SK-N-SH (cell line): ENCODE measurements around the gene PABPN1. TPM values are rescaled to one million over a fixed set of nuclear protein-coding genes. Genes with fewer than 3 reads are reported as not detected.

Source experiments
- CTCF ChIA-PET: fragments of 300-600, 350-600 bp; formaldehyde crosslinking; extraction: SDS; loops from one replicate; lab custom pipeline; 2021; lab: Yijun Ruan, JAX
- POLR2A ChIA-PET: fragments of 350-600 bp; sonication (Branson Sonifier 250); formaldehyde crosslinking; extraction: SDS; loops from one replicate; lab custom pipeline; 2020; ENCODE audit warnings: antibody characterized with exemption, inconsistent platforms; lab: Yijun Ruan, JAX
- DNase-seq: peaks from one replicate; pipeline ENCODE4 v3.0.0; 2012
- H2AFZ ChIP-seq: fragments of 200-600 bp; sonication (generic); 2 replicates; pipeline ENCODE4 v1.8.1; 2016; ENCODE audit warnings: antibody characterized with exemption, mild to moderate bottlenecking, low read depth
- H3F3A ChIP-seq: fragments of 200-600 bp; sonication (generic); replicated peaks from 2 replicates; pipeline ENCODE3; 2016; ENCODE audit warnings: antibody characterized with exemption, mild to moderate bottlenecking; ENCODE audit not compliant: insufficient read depth
- H3K27ac ChIP-seq, 2 experiments: fragments of 200-500 bp in 1 of 2; fragments of 200-600 bp in 1 of 2; sonication (Bioruptor generic) in 1 of 2; sonication (generic), shearing (Covaris generic) in 1 of 2; 2 replicates each; pipeline versions ENCODE4 v1.5.1 to v1.6.1; 2014 to 2016; ENCODE audit warnings: low read depth in 2 of 2, inconsistent platforms in 1 of 2, low read length in 1 of 2, mild to moderate bottlenecking in 1 of 2, mixed read lengths in 1 of 2
- H3K27me3 ChIP-seq: fragments of 200-600 bp; sonication (generic), shearing (Covaris generic); 2 replicates; pipeline ENCODE4 v1.6.1; 2016; ENCODE audit warnings: mixed run types; ENCODE audit not compliant: insufficient read depth
- H3K36me3 ChIP-seq, 2 experiments: fragments of 200-500 bp in 1 of 2; fragments of 200-600 bp in 1 of 2; sonication (Bioruptor generic) in 1 of 2; sonication (generic) in 1 of 2; replicated peaks in 1 of 2; 2 replicates each; pipeline versions ENCODE3 to v1.5.1; 2014 to 2016; ENCODE audit warnings: low read length in 1 of 2, mild to moderate bottlenecking in 1 of 2; ENCODE audit not compliant: insufficient read depth in 2 of 2, control insufficient read depth in 1 of 2
- H3K4me1 ChIP-seq, 2 experiments: fragments of 200-500 bp in 1 of 2; fragments of 200-600 bp in 1 of 2; sonication (Bioruptor generic) in 1 of 2; sonication (generic), shearing (Covaris generic) in 1 of 2; 2 replicates each; pipeline versions ENCODE4 v1.5.1 to v1.6.1; 2014 to 2016; ENCODE audit warnings: low read depth in 1 of 2, low read length in 1 of 2, mixed run types in 1 of 2; ENCODE audit not compliant: insufficient read depth in 2 of 2, control insufficient read depth in 1 of 2
- H3K4me2 ChIP-seq: fragments of 200-600 bp; sonication (generic), shearing (Covaris generic); 2 replicates; pipeline ENCODE4 v1.6.1; 2017; ENCODE audit warnings: mixed run types
- H3K4me3 ChIP-seq, 2 experiments: fragments of 200-500 bp in 1 of 2; fragments of 200-600 bp in 1 of 2; sonication (Bioruptor generic) in 1 of 2; sonication (generic), shearing (Covaris generic) in 1 of 2; 2 replicates each; pipeline versions ENCODE4 v1.5.1 to v1.8.1; 2014 to 2016; ENCODE audit warnings: low read depth in 2 of 2, inconsistent platforms in 1 of 2, low read length in 1 of 2, mild to moderate bottlenecking in 1 of 2, mixed read lengths in 1 of 2, moderate library complexity in 1 of 2
- H3K79me2 ChIP-seq: fragments of 200-600 bp; sonication (generic); 2 replicates; pipeline ENCODE4 v1.8.1; 2017; ENCODE audit warnings: mild to moderate bottlenecking; ENCODE audit not compliant: insufficient read depth
- H3K9ac ChIP-seq: fragments of 200-600 bp; sonication (generic); 2 replicates; pipeline ENCODE4 v1.6.1; 2017; ENCODE audit warnings: mixed run types
- H3K9me2 ChIP-seq: fragments of 200-600 bp; sonication (generic); 2 replicates; pipeline ENCODE4 v1.6.1; 2017; ENCODE audit warnings: mixed run types
- H3K9me3 ChIP-seq: fragments of 200-600 bp; sonication (generic); 2 replicates; pipeline ENCODE4 v1.6.1; 2017; ENCODE audit warnings: mixed run types, mild to moderate bottlenecking, moderate library complexity
- H4K20me1 ChIP-seq: fragments of 200-600 bp; sonication (generic); 2 replicates; pipeline ENCODE4 v1.6.1; 2017; ENCODE audit warnings: mild to moderate bottlenecking, mixed run types; ENCODE audit not compliant: insufficient read depth
- ELF1 ChIP-seq: IDR thresholded peaks from 2 replicates; pipeline ENCODE4 v1.4.0; 2012
- EP300 ChIP-seq, 2 experiments: IDR thresholded peaks; 2 replicates each; pipeline versions ENCODE4 v1.4.0 to v1.6.1; 2012; ENCODE audit warnings: borderline replicate concordance in 1 of 2, low read depth in 1 of 2, low read length in 1 of 2
- EZH2phosphoT487 ChIP-seq: fragments of 200-600 bp; sonication (generic); IDR thresholded peaks from 2 replicates; pipeline ENCODE4 v1.6.1; 2017; ENCODE audit warnings: low read depth, mixed run types, mild to moderate bottlenecking, antibody characterized with exemption, moderate library complexity, borderline replicate concordance
- FOXJ3 ChIP-seq: sonication (generic); formaldehyde crosslinking; IDR thresholded peaks from 2 replicates; pipeline ENCODE4 v1.5.1; 2020; ENCODE audit warnings: mild to moderate bottlenecking, missing genetic modification reagents
- FOXM1 ChIP-seq: IDR thresholded peaks from 2 replicates; pipeline ENCODE4 v1.4.0; 2012; ENCODE audit warnings: low read depth, mild to moderate bottlenecking
- GABPA ChIP-seq: IDR thresholded peaks from 2 replicates; pipeline ENCODE4 v1.4.0; 2012; ENCODE audit warnings: low read depth, mild to moderate bottlenecking
- GATA2 ChIP-seq: sonication (generic); formaldehyde crosslinking; IDR thresholded peaks from 2 replicates; pipeline ENCODE4 v1.5.0; 2020; ENCODE audit warnings: mild to moderate bottlenecking, missing genetic modification reagents
- JUND ChIP-seq: IDR thresholded peaks from 2 replicates; pipeline ENCODE4 v1.4.0; 2012
- MEF2A ChIP-seq: IDR thresholded peaks from 2 replicates; pipeline ENCODE4 v1.4.0; 2012; ENCODE audit warnings: low read depth, borderline replicate concordance
- MXI1 ChIP-seq: IDR thresholded peaks from 2 replicates; pipeline ENCODE4 v1.6.1; 2012; ENCODE audit warnings: mild to moderate bottlenecking, low read depth, low read length, improper control_type of control experiment
- NFIC ChIP-seq: IDR thresholded peaks from 2 replicates; pipeline ENCODE4 v1.4.0; 2012; ENCODE audit warnings: borderline replicate concordance
- NRF1 ChIP-seq: IDR thresholded peaks from 2 replicates; pipeline ENCODE4 v1.6.1; 2012; ENCODE audit warnings: low read depth, mild to moderate bottlenecking, low read length
- POLR2AphosphoS5 ChIP-seq: IDR thresholded peaks from 2 replicates; pipeline ENCODE4 v1.6.1; 2012; ENCODE audit warnings: low read depth, low read length
- RAD21 ChIP-seq: IDR thresholded peaks from 2 replicates; pipeline ENCODE4 v1.6.1; 2012; ENCODE audit warnings: mild to moderate bottlenecking, low read length
- RCOR1 ChIP-seq: fragments of 150-350 bp; IDR thresholded peaks from 2 replicates; pipeline ENCODE4 v1.6.1; 2017; ENCODE audit warnings: antibody characterized with exemption, low read length
- REST ChIP-seq: IDR thresholded peaks from 2 replicates; pipeline ENCODE4 v1.6.1; 2012; ENCODE audit warnings: mild to moderate bottlenecking, low read depth, low read length, moderate library complexity
- RFX5 ChIP-seq: IDR thresholded peaks from 2 replicates; pipeline ENCODE4 v1.6.1; 2012; ENCODE audit warnings: mild to moderate bottlenecking, improper control_type of control experiment, low read length
- RXRA ChIP-seq: IDR thresholded peaks from 2 replicates; pipeline ENCODE4 v1.4.0; 2012; ENCODE audit warnings: low read depth, mild to moderate bottlenecking, borderline replicate concordance
- SIN3A ChIP-seq: IDR thresholded peaks from 2 replicates; pipeline ENCODE4 v1.6.1; 2012; ENCODE audit warnings: low read depth, mild to moderate bottlenecking, low read length, moderate library complexity, borderline replicate concordance
- SMC3 ChIP-seq: IDR thresholded peaks from 2 replicates; pipeline ENCODE4 v1.6.1; 2012; ENCODE audit warnings: low read depth, low read length, improper control_type of control experiment
- TAF1 ChIP-seq: IDR thresholded peaks from 2 replicates; pipeline ENCODE4 v1.6.1; 2012; ENCODE audit warnings: low read depth, mild to moderate bottlenecking, low read length, moderate library complexity, borderline replicate concordance
- TCF12 ChIP-seq: IDR thresholded peaks from 2 replicates; pipeline ENCODE4 v1.4.0; 2012
- TEAD4 ChIP-seq: IDR thresholded peaks from 2 replicates; pipeline ENCODE4 v1.4.0; 2012; ENCODE audit warnings: mild to moderate bottlenecking, borderline replicate concordance; ENCODE audit not compliant: insufficient read depth
- YY1 ChIP-seq: IDR thresholded peaks from 2 replicates; pipeline ENCODE4 v1.4.0; 2012; ENCODE audit warnings: low read depth, mild to moderate bottlenecking
- ZBTB33 ChIP-seq: IDR thresholded peaks from 2 replicates; pipeline ENCODE4 v1.4.0; 2012; ENCODE audit warnings: low read depth, borderline replicate concordance
- WGBS: methylation state at CpG from one replicate; pipeline ENCODE4 v1.1.6; 2017; ENCODE audit warnings: low lambda C conversion rate; 5-methylcytosine and 5-hydroxymethylcytosine counted together
- polyA plus RNA-seq, 3 experiments: library from polyadenylated mRNA; depleted of rRNA; stranded (reverse); fragments of >200 nt; gene quantifications; 2 replicates each; pipeline ENCODE4 v1.2.3, GENCODE V29; 2012
- TF ChIP-seq, protein P1 (sequence below): IDR thresholded peaks from 2 replicates; pipeline ENCODE4; 2012
- TF ChIP-seq, protein P2 (sequence below): IDR thresholded peaks from 2 replicates; pipeline ENCODE4 v1.4.0; 2012; ENCODE audit warnings: low read depth
- TF ChIP-seq, protein P3 (sequence below): fragments of 150-350 bp; IDR thresholded peaks from 2 replicates; pipeline ENCODE4 v1.6.1; 2017; ENCODE audit warnings: antibody characterized with exemption, low read length, low read depth, borderline replicate concordance

The PABPN1 gene
- polyA plus RNA-seq, 1 of the 3 experiments (the other 2 are of a cell fraction): 266 TPM

GRCh38 chr14:23301969-23302289 is 19.3 kb upstream of the PABPN1 start:
- CTCF ChIA-PET: interaction anchor here (0.9 to 4.7 kb wide), 16 partner anchors 9 to 290 kb away, joined by 3 to 26 read pairs (median 7); partner anchors contain the start of genes HOMEZ and PABPN1
- Histone ChIP-seq H3F3A (peaks cover 27% of the 10 kb centered on the region), H3K9me3 (no peaks in the 10 kb centered on the region), H3K9ac (peak overlapping the region; percentile 74), H3K4me3 (peak overlapping the region; percentile 69 to 91), H4K20me1 (no peaks in the 10 kb centered on the region), H3K79me2 (peaks cover 13% of the 10 kb centered on the region), H3K4me2 (peak overlapping the region; percentile 97), H3K27me3 (no peaks in the 10 kb centered on the region), H3K9me2 (no peaks in the 10 kb centered on the region), H3K4me1 (peaks cover 14 to 18% of the 10 kb centered on the region in 2 experiments; a peak in 3 of 4 replicates), H3K36me3 (peaks cover 0 to 3% of the 10 kb centered on the region in 2 experiments), H3K27ac (peak overlapping the region; percentile 88 to 93), H2AFZ (peak overlapping the region; percentile 89)
- WGBS: no CpG with 5 or more reads among the region's 25 CpGs
- POLR2A ChIA-PET: interaction anchor here (0.7 to 1.6 kb wide), 5 partner anchors 9 to 207 kb away, joined by 3 to 7 read pairs (median 4); partner anchors contain the start of genes ACIN1, C14orf119 and PABPN1
- DNase-seq: no peak
- TF ChIP-seq, protein P1, sequence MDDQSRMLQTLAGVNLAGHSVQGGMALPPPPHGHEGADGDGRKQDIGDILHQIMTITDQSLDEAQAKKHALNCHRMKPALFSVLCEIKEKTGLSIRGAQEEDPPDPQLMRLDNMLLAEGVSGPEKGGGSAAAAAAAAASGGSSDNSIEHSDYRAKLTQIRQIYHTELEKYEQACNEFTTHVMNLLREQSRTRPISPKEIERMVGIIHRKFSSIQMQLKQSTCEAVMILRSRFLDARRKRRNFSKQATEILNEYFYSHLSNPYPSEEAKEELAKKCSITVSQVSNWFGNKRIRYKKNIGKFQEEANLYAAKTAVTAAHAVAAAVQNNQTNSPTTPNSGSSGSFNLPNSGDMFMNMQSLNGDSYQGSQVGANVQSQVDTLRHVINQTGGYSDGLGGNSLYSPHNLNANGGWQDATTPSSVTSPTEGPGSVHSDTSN: 0 out of 2 replicates have a peak, but pooled peaks have one; percentile 1
- TF ChIP-seq ZBTB33 (no peak), ELF1 (0 out of 2 replicates have a peak, but pooled peaks have one; percentile 29), GATA2 (CRISPR knock-in tag) (no peak), RCOR1 (no peak), FOXM1 (0 out of 2 replicates have a peak, but pooled peaks have one; percentile 51), RXRA (no peak; the same call in 1 of the 2 replicates), EZH2phosphoT487 (no peak), TAF1 (no peak), NRF1 (no peak), MXI1 (no peak; the same call in 1 of the 2 replicates), TCF12 (peak; percentile 15; the same call in 1 of the 2 replicates), JUND (no peak), YY1 (0 out of 2 replicates have a peak, but pooled peaks have one; percentile 51), POLR2AphosphoS5 (peak; percentile 74), REST (no peak), TEAD4 (no peak), MEF2A (no peak), RAD21 (no peak), SMC3 (no peak), NFIC (no peak), RFX5 (no peak), GABPA (no peak), EP300 (IDR thresholded peaks at IDR 0.05; ENCODE audit: borderline replicate concordance in 1 of 2, low read depth in 1 of 2, low read length in 1 of 2) (no peak), FOXJ3 (CRISPR knock-in tag) (no peak), SIN3A (0 out of 2 replicates have a peak, but pooled peaks have one; percentile 24)
- TF ChIP-seq, protein P2, sequence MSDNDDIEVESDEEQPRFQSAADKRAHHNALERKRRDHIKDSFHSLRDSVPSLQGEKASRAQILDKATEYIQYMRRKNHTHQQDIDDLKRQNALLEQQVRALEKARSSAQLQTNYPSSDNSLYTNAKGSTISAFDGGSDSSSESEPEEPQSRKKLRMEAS: peak; percentile 75; the same call in 1 of the 2 replicates
- TF ChIP-seq, protein P3, sequence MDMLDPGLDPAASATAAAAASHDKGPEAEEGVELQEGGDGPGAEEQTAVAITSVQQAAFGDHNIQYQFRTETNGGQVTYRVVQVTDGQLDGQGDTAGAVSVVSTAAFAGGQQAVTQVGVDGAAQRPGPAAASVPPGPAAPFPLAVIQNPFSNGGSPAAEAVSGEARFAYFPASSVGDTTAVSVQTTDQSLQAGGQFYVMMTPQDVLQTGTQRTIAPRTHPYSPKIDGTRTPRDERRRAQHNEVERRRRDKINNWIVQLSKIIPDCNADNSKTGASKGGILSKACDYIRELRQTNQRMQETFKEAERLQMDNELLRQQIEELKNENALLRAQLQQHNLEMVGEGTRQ: no peak
